Activated T-cell treated with anti-CD3 and anti-CD28 coated beads for 48 hours (primary cell): ENCODE data around the gene TPRA1.
"Not testable (repeated sequence)": the region's sequence is repeated elsewhere in the genome, so short reads cannot be mapped to it uniquely, and the experiment has no call there.

Experiments used
- DNase-seq: peaks from one replicate; pipeline ENCODE4 v3.0.0-alpha.2; 2020; ENCODE audit warnings: low read depth

TPRA1 gene

GRCh38 chr3:127536830-127537812 is 53.4 kb downstream of the TPRA1 start:
- no peak for DNase-seq

- no peak for DNase-seq
These were observed 54.4 kb downstream of the TPRA1 start for GRCh38 chr3:127535901-127536829.

GRCh38 chr3:127535106-127535785 is 55.3 kb downstream of the TPRA1 start:
- DNase-seq: no peak

- DNase-seq: no peak
These were observed 56.0 kb downstream of the TPRA1 start for GRCh38 chr3:127534564-127534963.

GRCh38 chr3:127534161-127534451 is 56.4 kb downstream of the TPRA1 start:
- no peak for DNase-seq

GRCh38 chr3:127532561-127533203 is 57.9 kb downstream of the TPRA1 start:
- no peak for DNase-seq

- no peak for DNase-seq
These were observed 58.7 kb downstream of the TPRA1 start for GRCh38 chr3:127531821-127532220.

- DNase-seq: not testable (repeated sequence)
These were observed 59.7 kb downstream of the TPRA1 start for GRCh38 chr3:127530863-127531262.

- DNase-seq: no peak
These were observed 61.0 kb downstream of the TPRA1 start for GRCh38 chr3:127529346-127530188.

GRCh38 chr3:127525373-127525772 is 65.2 kb downstream of the TPRA1 start:
- no peak for DNase-seq

- no peak for DNase-seq
These were observed 66.1 kb downstream of the TPRA1 start for GRCh38 chr3:127524296-127524896.
